IMR-90 (cell line): ENCODE data around the gene RAB39A.

Source experiments
- CEBPB ChIP-seq: IDR thresholded peaks from 2 replicates; pipeline ENCODE4 v1.6.1; 2012; ENCODE audit warnings: low read depth, low read length, improper control_type of control experiment
- MAFK ChIP-seq: IDR thresholded peaks from 2 replicates; pipeline ENCODE4 v1.6.1; 2012; ENCODE audit warnings: low read depth, low read length, improper control_type of control experiment
- NFE2L2 ChIP-seq: fragments of 150-350 bp; IDR thresholded peaks from 2 replicates; pipeline ENCODE4 v1.6.1; 2016; ENCODE audit warnings: low read depth, mild to moderate bottlenecking, low read length
- POLR2A ChIP-seq: IDR thresholded peaks from 2 replicates; pipeline ENCODE4 v1.6.1; 2012; ENCODE audit warnings: mild to moderate bottlenecking, low read depth, low read length
- RAD21 ChIP-seq: IDR thresholded peaks from 2 replicates; pipeline ENCODE4 v1.6.1; 2012; ENCODE audit warnings: low read length, improper control_type of control experiment
- RFX5 ChIP-seq: IDR thresholded peaks from 2 replicates; pipeline ENCODE4 v1.8.0; 2012; ENCODE audit warnings: low read depth, mild to moderate bottlenecking, low read length, moderate library complexity
- SMC3 ChIP-seq: fragments of 150-350 bp; IDR thresholded peaks from 2 replicates; pipeline ENCODE4 v1.6.1; 2016; ENCODE audit warnings: low read depth, mild to moderate bottlenecking, antibody characterized with exemption, low read length, moderate library complexity
- TF ChIP-seq, protein P1 (sequence below): conservative IDR thresholded peaks from 2 replicates; pipeline ENCODE4 v1.5.1; 2012; ENCODE audit warnings: mild to moderate bottlenecking, low read depth, low read length, improper control_type of control experiment

DNA sequence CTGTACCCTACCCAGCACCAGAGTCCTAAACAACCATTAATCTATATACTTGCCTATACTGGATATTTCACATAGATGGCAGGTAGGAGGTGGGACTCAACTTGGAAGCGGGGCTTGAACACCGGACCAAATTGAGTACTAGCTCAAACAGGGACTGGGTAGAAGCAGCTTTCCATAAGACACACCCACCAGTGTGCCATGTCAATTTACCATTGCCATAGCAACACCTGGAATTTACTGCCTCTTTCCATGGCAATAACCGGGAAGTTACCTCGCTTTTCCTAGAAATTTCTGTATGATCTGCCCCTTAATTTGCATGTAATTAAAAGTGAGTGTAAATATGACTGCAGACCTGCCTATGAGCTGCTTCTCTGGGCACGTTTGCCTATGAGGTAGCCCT is 41.8 kb downstream of the RAB39A start:
- TF ChIP-seq, protein P1, sequence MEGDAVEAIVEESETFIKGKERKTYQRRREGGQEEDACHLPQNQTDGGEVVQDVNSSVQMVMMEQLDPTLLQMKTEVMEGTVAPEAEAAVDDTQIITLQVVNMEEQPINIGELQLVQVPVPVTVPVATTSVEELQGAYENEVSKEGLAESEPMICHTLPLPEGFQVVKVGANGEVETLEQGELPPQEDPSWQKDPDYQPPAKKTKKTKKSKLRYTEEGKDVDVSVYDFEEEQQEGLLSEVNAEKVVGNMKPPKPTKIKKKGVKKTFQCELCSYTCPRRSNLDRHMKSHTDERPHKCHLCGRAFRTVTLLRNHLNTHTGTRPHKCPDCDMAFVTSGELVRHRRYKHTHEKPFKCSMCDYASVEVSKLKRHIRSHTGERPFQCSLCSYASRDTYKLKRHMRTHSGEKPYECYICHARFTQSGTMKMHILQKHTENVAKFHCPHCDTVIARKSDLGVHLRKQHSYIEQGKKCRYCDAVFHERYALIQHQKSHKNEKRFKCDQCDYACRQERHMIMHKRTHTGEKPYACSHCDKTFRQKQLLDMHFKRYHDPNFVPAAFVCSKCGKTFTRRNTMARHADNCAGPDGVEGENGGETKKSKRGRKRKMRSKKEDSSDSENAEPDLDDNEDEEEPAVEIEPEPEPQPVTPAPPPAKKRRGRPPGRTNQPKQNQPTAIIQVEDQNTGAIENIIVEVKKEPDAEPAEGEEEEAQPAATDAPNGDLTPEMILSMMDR, result no peak
- TF ChIP-seq NFE2L2 (no peak), RAD21 (no peak), POLR2A (no peak), RFX5 (no peak), CEBPB (no peak), MAFK (no peak), SMC3 (no peak)
